PC-3 (cell line): ENCODE data around the gene CFAP54. TPM values are rescaled to one million over a fixed set of nuclear protein-coding genes. Genes with fewer than 3 reads are reported as not detected.
"Not testable (repeated sequence)": the region's sequence is repeated elsewhere in the genome, so short reads cannot be mapped to it uniquely, and the experiment has no call there.

Source experiments
- ATAC-seq: fragments of 200-7000 bp; cut with Tn5 transposase; 2 replicates; pipeline ENCODE4 v1.9.1; 2020; ENCODE audit warnings: mild to moderate bottlenecking, moderate library complexity
- BruUV-seq: library from RNA; stranded (reverse); fragments of 400-500 nt; replicated peaks from 2 replicates; lab custom pipeline; 2021; lab: Mats Ljungman, UMichigan
- CTCF ChIA-PET: fragments of 300-600 bp; sonication (Branson Sonifier 250); formaldehyde crosslinking; loops from one replicate; lab custom pipeline; 2022; ENCODE audit warnings: antibody characterized with exemption; lab: Charles Lee
- POLR2A ChIA-PET: fragments of 300-600 bp; sonication (Branson Sonifier 250); formaldehyde crosslinking; loops from one replicate; lab custom pipeline; 2022; ENCODE audit warnings: antibody characterized with exemption; ENCODE audit not compliant: unreplicated experiment; lab: Charles Lee
- DNase-seq: peaks from one replicate; pipeline ENCODE4 v3.0.0-alpha.2; 2015
- H2AFZ ChIP-seq: fragments of 300-600 bp; sonication (generic); 2 replicates; pipeline ENCODE4 v1.6.0; 2016; ENCODE audit warnings: antibody characterized with exemption, low read length
- H3F3A ChIP-seq: fragments of 300-600 bp; sonication (generic); one replicate; pipeline ENCODE4 v1.6.0; 2017; ENCODE audit warnings: antibody characterized with exemption, low read length, control low read depth, mild to moderate bottlenecking; ENCODE audit not compliant: unreplicated experiment
- H3K27ac ChIP-seq: fragments of 300-600 bp; sonication (generic); 2 replicates; pipeline ENCODE4 v1.5.1; 2016; ENCODE audit warnings: mild to moderate bottlenecking, low read length
- H3K27me3 ChIP-seq: fragments of 300-600 bp; sonication (generic); 2 replicates; pipeline ENCODE4 v1.6.1; 2016; ENCODE audit warnings: low read length, mixed read lengths
- H3K36me3 ChIP-seq: fragments of 300-600 bp; sonication (generic); 2 replicates; pipeline ENCODE4 v1.6.1; 2016; ENCODE audit warnings: low read depth, mixed run types, low read length, mixed read lengths
- H3K4me1 ChIP-seq: fragments of 300-600 bp; sonication (generic); 2 replicates; pipeline ENCODE4 v1.5.1; 2016; ENCODE audit warnings: low read length; ENCODE audit not compliant: insufficient read depth
- H3K4me2 ChIP-seq: fragments of 300-600 bp; sonication (generic); 2 replicates; pipeline ENCODE4 v1.6.0; 2016; ENCODE audit warnings: low read length
- H3K4me3 ChIP-seq: fragments of 300-600 bp; sonication (generic); 2 replicates; pipeline ENCODE4 v1.5.1; 2016; ENCODE audit warnings: mild to moderate bottlenecking, low read length, mixed read lengths
- H3K79me2 ChIP-seq: fragments of 300-600 bp; sonication (generic); 2 replicates; pipeline ENCODE4 v1.6.1; 2017; ENCODE audit warnings: low read length, mixed read lengths
- H3K9ac ChIP-seq: fragments of 300-600 bp; sonication (generic); 2 replicates; pipeline ENCODE4 v1.6.0; 2016; ENCODE audit warnings: mild to moderate bottlenecking, low read length
- H3K9me2 ChIP-seq: fragments of 300-600 bp; sonication (generic); replicated peaks from 2 replicates; pipeline ENCODE4 v1.6.1; 2016; ENCODE audit warnings: mixed run types, low read length, mixed read lengths
- H3K9me3 ChIP-seq: fragments of 300-600 bp; sonication (generic); 2 replicates; pipeline ENCODE4 v1.6.1; 2016; ENCODE audit warnings: low read length, mixed read lengths
- H4K20me1 ChIP-seq: fragments of 300-600 bp; sonication (generic); 2 replicates; pipeline ENCODE4 v1.6.1; 2016; ENCODE audit warnings: low read length, mixed read lengths
- EZH2 ChIP-seq: fragments of 300-600 bp; sonication (generic); IDR thresholded peaks from one replicate; pipeline ENCODE4 v1.6.1; 2017; ENCODE audit warnings: antibody characterized with exemption, mild to moderate bottlenecking, low read length; ENCODE audit not compliant: unreplicated experiment
- EZH2phosphoT487 ChIP-seq: fragments of 300-600 bp; sonication (generic); IDR thresholded peaks from 2 replicates; pipeline ENCODE4 v1.6.1; 2018; ENCODE audit warnings: mild to moderate bottlenecking, antibody characterized with exemption, low read length, borderline replicate concordance
- intact Hi-C: fragments of 100-400 bp; cut with micrococcal nuclease; formaldehyde crosslinking; loops from 2 replicates; pipeline ENCODE4 v1.9.0; 2023
- total RNA-seq: library from RNA; depleted of rRNA; stranded (reverse); fragments of >200 nt; gene quantifications from 2 replicates; pipeline ENCODE4 v1.2.3, GENCODE V29; 2014
- TF ChIP-seq, protein P1 (sequence below): fragments of 300-600 bp; sonication (generic); conservative IDR thresholded peaks from 2 replicates; pipeline ENCODE4 v1.5.1; 2017; ENCODE audit warnings: antibody characterized with exemption, low read depth, mild to moderate bottlenecking, low read length

The CFAP54 gene
- total RNA-seq, 1 experiment from 2014 or later, result 0.77 TPM

DNA sequence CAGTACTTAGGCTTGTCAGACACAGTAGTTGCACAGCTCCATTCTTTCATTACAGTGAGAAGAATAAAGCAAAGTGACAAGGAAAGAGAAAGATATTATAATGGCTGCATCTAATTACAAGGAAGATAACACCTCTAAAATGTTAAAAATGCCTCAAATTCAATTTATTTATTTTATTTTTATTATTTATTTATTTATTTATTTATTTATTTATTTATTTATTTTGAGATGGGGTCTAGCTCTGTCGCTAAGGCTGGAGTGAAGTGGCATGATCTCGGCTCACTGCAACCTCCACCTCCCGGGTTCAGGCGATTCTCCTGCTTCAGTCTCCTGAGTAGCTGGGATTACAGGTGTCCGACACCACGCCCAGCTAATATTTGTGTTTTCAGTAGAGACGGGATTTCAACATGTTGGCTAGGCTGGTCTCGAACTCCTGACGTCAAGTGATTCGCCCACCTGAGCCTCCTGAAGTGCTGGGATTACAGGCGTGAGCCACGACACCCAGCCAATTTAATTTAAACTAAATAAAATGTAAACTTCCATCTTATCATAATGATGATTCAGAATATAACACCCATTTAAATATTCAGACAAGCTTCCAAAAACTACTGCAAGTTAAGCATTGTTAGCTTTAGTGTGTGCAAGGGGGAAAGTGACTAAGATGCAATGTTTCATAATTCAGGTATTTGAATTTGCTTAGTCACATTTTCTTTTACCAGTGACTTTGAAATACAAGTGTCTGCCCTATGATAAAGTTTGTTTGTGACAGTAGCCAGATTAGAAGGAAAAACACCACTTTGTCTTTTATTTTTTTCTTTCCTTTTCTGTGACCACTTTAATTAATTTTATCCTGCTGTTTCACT is 2.4 kb upstream of the CFAP54 start:
- no peaks in the 10 kb centered on the region for H3K9me3 ChIP-seq
- H2AFZ ChIP-seq, result peak overlapping the region; percentile 44
- peaks cover 4% of the 10 kb centered on the region for H3F3A ChIP-seq
- H3K79me2 ChIP-seq, result no peaks in the 10 kb centered on the region
- no peaks in the 10 kb centered on the region for H3K36me3 ChIP-seq
- intact Hi-C loops, result loop anchor here (1.0 to 2.0 kb wide), 3 partner anchors 20 to 62 kb away; no protein-coding TSS in a partner anchor
- H3K4me1 ChIP-seq, result peaks cover 46% of the 10 kb centered on the region
- ATAC-seq (peak; percentile 42), DNase-seq (peak; percentile 90)
- CTCF ChIA-PET, result interaction anchor here (0.5 to 1.2 kb wide), 2 partner anchors 61 to 87 kb away, joined by 3 read pairs; partner anchors contain the start of gene CDK17
- TF ChIP-seq EZH2phosphoT487 (no peak), EZH2 (no peak)
- TF ChIP-seq, protein P1, sequence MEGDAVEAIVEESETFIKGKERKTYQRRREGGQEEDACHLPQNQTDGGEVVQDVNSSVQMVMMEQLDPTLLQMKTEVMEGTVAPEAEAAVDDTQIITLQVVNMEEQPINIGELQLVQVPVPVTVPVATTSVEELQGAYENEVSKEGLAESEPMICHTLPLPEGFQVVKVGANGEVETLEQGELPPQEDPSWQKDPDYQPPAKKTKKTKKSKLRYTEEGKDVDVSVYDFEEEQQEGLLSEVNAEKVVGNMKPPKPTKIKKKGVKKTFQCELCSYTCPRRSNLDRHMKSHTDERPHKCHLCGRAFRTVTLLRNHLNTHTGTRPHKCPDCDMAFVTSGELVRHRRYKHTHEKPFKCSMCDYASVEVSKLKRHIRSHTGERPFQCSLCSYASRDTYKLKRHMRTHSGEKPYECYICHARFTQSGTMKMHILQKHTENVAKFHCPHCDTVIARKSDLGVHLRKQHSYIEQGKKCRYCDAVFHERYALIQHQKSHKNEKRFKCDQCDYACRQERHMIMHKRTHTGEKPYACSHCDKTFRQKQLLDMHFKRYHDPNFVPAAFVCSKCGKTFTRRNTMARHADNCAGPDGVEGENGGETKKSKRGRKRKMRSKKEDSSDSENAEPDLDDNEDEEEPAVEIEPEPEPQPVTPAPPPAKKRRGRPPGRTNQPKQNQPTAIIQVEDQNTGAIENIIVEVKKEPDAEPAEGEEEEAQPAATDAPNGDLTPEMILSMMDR, result no peak
- H3K27me3 ChIP-seq, result no peaks in the 10 kb centered on the region
- no peaks in the 10 kb centered on the region for H4K20me1 ChIP-seq
- H3K9ac ChIP-seq, result peak overlapping the region; percentile 42
- H3K27ac ChIP-seq, result peak overlapping the region; percentile 84
- BruUV-seq, result no TSS peak
- H3K4me3 ChIP-seq, result peak overlapping the region; percentile 51; the same call in 1 of the 2 replicates
- no peaks in the 10 kb centered on the region for H3K9me2 ChIP-seq
- peak overlapping the region; percentile 77 for H3K4me2 ChIP-seq
- POLR2A ChIA-PET, result interaction anchor here (0.5 to 0.6 kb wide), 2 partner anchors 35 to 55 kb away, joined by 3 to 4 read pairs; no protein-coding TSS in a partner anchor

DNA sequence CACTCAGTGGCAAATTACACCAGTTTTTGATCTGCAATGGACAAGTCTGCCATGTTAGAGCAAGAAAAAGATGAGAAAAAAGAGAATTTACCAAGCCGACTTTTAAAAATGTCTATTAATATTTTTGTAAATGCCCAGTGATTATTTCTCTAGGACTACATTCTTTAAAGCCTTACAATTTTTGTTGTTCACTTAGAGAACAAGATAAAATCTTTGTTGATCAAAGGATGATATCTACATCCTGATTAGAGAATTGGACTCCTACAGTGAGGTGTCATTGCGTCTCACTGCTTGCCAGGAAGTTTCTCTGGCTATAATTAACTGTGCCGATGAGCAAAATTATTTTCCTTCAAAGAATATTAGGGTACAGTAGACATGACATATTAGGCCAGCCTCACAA is 1.7 kb upstream of the CFAP54 start:
- peak overlapping the region; percentile 84 for H3K27ac ChIP-seq
- peaks cover 46% of the 10 kb centered on the region for H3K4me1 ChIP-seq
- BruUV-seq, result no TSS peak
- H3K9ac ChIP-seq, result peak overlapping the region; percentile 42
- H2AFZ ChIP-seq, result peak overlapping the region; percentile 9; the same call in 1 of the 2 replicates
- CTCF ChIA-PET, result interaction anchor here (1.2 kb wide), 1 partner anchor 87 kb away, joined by 3 read pairs; the partner anchor contains the start of gene CDK17
- H3K9me3 ChIP-seq, result no peaks in the 10 kb centered on the region
- no peaks in the 10 kb centered on the region for H3K9me2 ChIP-seq
- peak overlapping the region; percentile 77 for H3K4me2 ChIP-seq
- H3K27me3 ChIP-seq, result no peaks in the 10 kb centered on the region
- ATAC-seq, result no peak
- H3K36me3 ChIP-seq, result no peaks in the 10 kb centered on the region
- intact Hi-C loops, result loop anchor here (1.0 to 2.0 kb wide), 4 partner anchors 21 to 63 kb away; no protein-coding TSS in a partner anchor
- POLR2A ChIA-PET, result interaction anchor here (0.6 kb wide), 1 partner anchor 35 kb away, joined by 4 read pairs; no protein-coding TSS in a partner anchor
- peak overlapping the region; percentile 51; the same call in 1 of the 2 replicates for H3K4me3 ChIP-seq
- no peaks in the 10 kb centered on the region for H4K20me1 ChIP-seq
- peak; percentile 9 for DNase-seq
- TF ChIP-seq EZH2, result no peak
- TF ChIP-seq, protein P1, result no peak
- H3K79me2 ChIP-seq, result no peaks in the 10 kb centered on the region
- peaks cover 4% of the 10 kb centered on the region for H3F3A ChIP-seq

DNA sequence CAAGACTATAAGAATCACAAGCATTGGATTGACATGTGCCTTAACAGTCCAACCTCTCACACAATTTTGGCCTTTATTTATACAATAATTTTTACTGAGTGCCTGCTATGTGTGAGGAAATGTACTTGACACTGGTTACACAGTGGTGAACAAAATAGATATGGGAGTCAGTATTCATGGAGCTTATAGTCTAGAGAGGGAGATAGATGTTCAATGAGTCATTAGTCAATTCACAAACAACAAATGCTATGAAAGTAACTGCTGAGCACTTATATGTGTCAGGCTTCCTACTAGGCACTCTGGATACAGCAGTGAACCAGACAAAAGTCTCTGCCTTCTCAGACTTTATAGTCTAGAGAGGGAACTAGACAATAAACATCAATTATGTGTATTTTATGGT is 3.7 kb downstream of the CFAP54 start:
- peak; percentile 33 for DNase-seq
- intact Hi-C loops, result no loop called here
- no peaks in the 10 kb centered on the region for H3F3A ChIP-seq
- H3K9me2 ChIP-seq, result no peaks in the 10 kb centered on the region
- no peak overlapping the region for H3K27ac ChIP-seq
- no peaks in the 10 kb centered on the region for H4K20me1 ChIP-seq
- H3K4me3 ChIP-seq, result no peak overlapping the region
- no peak for ATAC-seq
- no peaks in the 10 kb centered on the region for H3K9me3 ChIP-seq
- no peaks in the 10 kb centered on the region for H3K36me3 ChIP-seq
- no peak overlapping the region for H3K9ac ChIP-seq
- ChIA-PET POLR2A (no interaction called here), CTCF (no interaction called here)
- no peak for TF ChIP-seq EZH2phosphoT487
- TF ChIP-seq, protein P1, result no peak
- no peak for TF ChIP-seq EZH2
- peaks cover 16% of the 10 kb centered on the region for H3K4me1 ChIP-seq
- H3K27me3 ChIP-seq, result no peaks in the 10 kb centered on the region
- no TSS peak for BruUV-seq
- no peak overlapping the region for H2AFZ ChIP-seq
- H3K79me2 ChIP-seq, result no peaks in the 10 kb centered on the region
- H3K4me2 ChIP-seq, result no peak overlapping the region

DNA sequence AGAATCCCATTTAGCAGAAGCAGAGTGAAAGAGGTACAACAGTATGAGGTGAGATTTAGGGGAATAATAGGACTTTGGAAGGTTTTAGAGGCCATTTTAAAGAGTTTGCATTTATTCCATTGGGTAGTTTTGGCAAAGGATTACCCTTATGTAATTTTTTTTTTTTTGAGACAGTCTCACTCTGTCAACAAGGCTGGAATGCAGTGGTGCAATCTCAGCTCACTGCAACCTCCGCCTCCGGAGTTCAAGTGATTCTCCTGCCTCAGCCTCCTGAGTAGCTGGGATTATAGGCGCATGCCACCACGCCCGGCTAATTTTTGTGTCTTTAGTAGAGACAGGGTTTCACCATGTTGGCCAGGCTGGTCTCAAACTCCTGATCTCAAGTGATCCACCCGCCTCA is 4.8 kb downstream of the CFAP54 start:
- H3K9ac ChIP-seq, H3K27me3 ChIP-seq, CTCF ChIA-PET, H2AFZ ChIP-seq, H3K9me2 ChIP-seq, POLR2A ChIA-PET, H3K36me3 ChIP-seq, H3K4me2 ChIP-seq, H4K20me1 ChIP-seq, DNase-seq, intact Hi-C loops, H3F3A ChIP-seq, ATAC-seq, BruUV-seq, H3K27ac ChIP-seq, H3K79me2 ChIP-seq, H3K4me3 ChIP-seq, H3K4me1 ChIP-seq, H3K9me3 ChIP-seq: not testable (repeated sequence)
